IMR-90 (cell line): ENCODE data around the gene ANKRD7. TPM values are rescaled to one million over a fixed set of nuclear protein-coding genes. Genes with fewer than 3 reads are reported as not detected.

ENCODE experiments used
- ATAC-seq: fragments of 200-7000 bp; cut with Tn5 transposase; 2 replicates; pipeline ENCODE4 v1.9.1; 2020; ENCODE audit warnings: low read depth, mild to moderate bottlenecking, moderate library complexity
- BruUV-seq: library from RNA; stranded (reverse); fragments of 400-500 nt; replicated peaks from 2 replicates; lab custom pipeline; 2021; lab: Mats Ljungman, UMichigan
- CTCF ChIA-PET: fragments of 300-600 bp; formaldehyde crosslinking; extraction: SDS; loops from one replicate; lab custom pipeline; 2021; ENCODE audit warnings: antibody characterized with exemption; lab: Yijun Ruan, JAX
- POLR2A ChIA-PET: fragments of 300-600 bp; sonication (Branson Sonifier 250); formaldehyde crosslinking; loops from one replicate; lab custom pipeline; 2022; ENCODE audit warnings: antibody characterized with exemption; ENCODE audit not compliant: unreplicated experiment; lab: Charles Lee
- DNase-seq: peaks from one replicate; pipeline ENCODE4 v3.0.0; 2013
- H2AFZ ChIP-seq: replicated peaks from 2 replicates; pipeline ENCODE3; 2013; ENCODE audit warnings: low read length, mild to moderate bottlenecking; ENCODE audit not compliant: poor library complexity
- H2AK5ac ChIP-seq: 2 replicates; pipeline ENCODE4 v1.6.1; 2013; ENCODE audit warnings: low read depth, low read length, inconsistent platforms
- H2AK9ac ChIP-seq: replicated peaks from 2 replicates; pipeline ENCODE3; 2013; ENCODE audit warnings: mild to moderate bottlenecking, low read depth, low read length, moderate library complexity; ENCODE audit not compliant: poor library complexity
- H2BK120ac ChIP-seq: 2 replicates; pipeline ENCODE4 v1.6.1; 2013; ENCODE audit warnings: low read depth, low read length, inconsistent platforms
- H2BK15ac ChIP-seq: 3 replicates; pipeline ENCODE4 v1.6.1; 2013; ENCODE audit warnings: low read depth, low read length, inconsistent platforms
- H2BK20ac ChIP-seq: 2 replicates; pipeline ENCODE4 v1.6.1; 2013; ENCODE audit warnings: low read depth, mild to moderate bottlenecking, inconsistent platforms, low read length, moderate library complexity
- H2BK5ac ChIP-seq: 2 replicates; pipeline ENCODE4 v1.6.1; 2013; ENCODE audit warnings: mild to moderate bottlenecking, low read depth, low read length, inconsistent platforms; ENCODE audit not compliant: poor library complexity, severe bottlenecking
- H3K14ac ChIP-seq: replicated peaks from 2 replicates; pipeline ENCODE4 v1.6.1; 2013; ENCODE audit warnings: low read depth, low read length, inconsistent platforms
- H3K18ac ChIP-seq: 2 replicates; pipeline ENCODE4 v1.6.1; 2013; ENCODE audit warnings: low read depth, low read length, control low read depth
- H3K23ac ChIP-seq: 2 replicates; pipeline ENCODE4 v1.6.1; 2013; ENCODE audit warnings: low read depth, low read length, inconsistent platforms
- H3K27ac ChIP-seq: 2 replicates; pipeline ENCODE4 v1.5.1; 2013; ENCODE audit warnings: mild to moderate bottlenecking, control low read depth, low read length; ENCODE audit not compliant: insufficient read depth
- H3K27me3 ChIP-seq: 2 replicates; pipeline ENCODE4 v1.6.1; 2013; ENCODE audit warnings: low read length; ENCODE audit not compliant: control insufficient read depth, insufficient read depth
- H3K36me3 ChIP-seq: 2 replicates; pipeline ENCODE4 v1.6.1; 2013; ENCODE audit warnings: low read length, mixed read lengths; ENCODE audit not compliant: control insufficient read depth, insufficient read depth
- H3K4ac ChIP-seq: 2 replicates; pipeline ENCODE4 v1.6.1; 2013; ENCODE audit warnings: low read depth, low read length, inconsistent platforms
- H3K4me1 ChIP-seq: 2 replicates; pipeline ENCODE4 v1.6.1; 2013; ENCODE audit warnings: low read length, mixed read lengths; ENCODE audit not compliant: control insufficient read depth, insufficient read depth
- H3K4me2 ChIP-seq: 2 replicates; pipeline ENCODE4 v1.6.1; 2013; ENCODE audit warnings: low read depth, mild to moderate bottlenecking, control low read depth, low read length, moderate library complexity
- H3K4me3 ChIP-seq: 2 replicates; pipeline ENCODE4 v1.5.1; 2013; ENCODE audit warnings: low read depth, mild to moderate bottlenecking, control low read depth, low read length, moderate library complexity; ENCODE audit not compliant: insufficient read depth
- H3K56ac ChIP-seq: 2 replicates; pipeline ENCODE4 v1.6.1; 2013; ENCODE audit warnings: low read length, inconsistent platforms; ENCODE audit not compliant: insufficient read depth; ENCODE audit errors: extremely low read depth
- H3K79me1 ChIP-seq, 2 experiments: 2 replicates each; pipeline ENCODE4 v1.6.1; 2013; ENCODE audit warnings: low read length in 2 of 2, inconsistent platforms in 1 of 2, low read depth in 1 of 2
- H3K9ac ChIP-seq: 2 replicates; pipeline ENCODE4 v1.6.1; 2013; ENCODE audit warnings: low read depth, low read length, control low read depth
- H3K9me1 ChIP-seq: 2 replicates; pipeline ENCODE4 v1.6.1; 2013; ENCODE audit warnings: low read length, inconsistent platforms; ENCODE audit not compliant: insufficient read depth
- H3K9me3 ChIP-seq: 2 replicates; pipeline ENCODE4 v1.6.1; 2013; ENCODE audit warnings: low read length; ENCODE audit not compliant: control insufficient read depth, insufficient read depth
- H4K20me1 ChIP-seq: 2 replicates; pipeline ENCODE4 v1.6.1; 2013; ENCODE audit warnings: low read length, inconsistent platforms; ENCODE audit not compliant: insufficient read depth
- H4K5ac ChIP-seq: 2 replicates; pipeline ENCODE4 v1.6.1; 2013; ENCODE audit warnings: mild to moderate bottlenecking, low read depth, low read length, control low read depth
- H4K8ac ChIP-seq, 2 experiments: 2 replicates each; pipeline ENCODE4 v1.6.1; 2013; ENCODE audit warnings: low read depth in 2 of 2, low read length in 2 of 2, control low read depth in 1 of 2, inconsistent platforms in 1 of 2
- H4K91ac ChIP-seq: 2 replicates; pipeline ENCODE4 v1.6.1; 2013; ENCODE audit warnings: low read depth, low read length, inconsistent platforms; ENCODE audit not compliant: insufficient read depth
- NFE2L2 ChIP-seq: fragments of 150-350 bp; IDR thresholded peaks from 2 replicates; pipeline ENCODE4 v1.6.1; 2016; ENCODE audit warnings: low read depth, mild to moderate bottlenecking, low read length
- WGBS, 2 experiments: methylation state at CpG; one replicate each; pipeline versions ENCODE4 v1.1.5 to v1.1.7; 2013; ENCODE audit warnings: missing lambda C conversion rate in 2 of 2; ENCODE audit not compliant: insufficient read length in 1 of 2; ENCODE audit errors: extremely low coverage in 2 of 2; 5-methylcytosine and 5-hydroxymethylcytosine counted together
- dilution Hi-C: fragments of 300-500 bp; cut with HindIII; formaldehyde crosslinking; loops from one replicate; pipeline ENCODE4 v1.14.3; 2018; ENCODE audit warnings: low sequenced_read_pairs; ENCODE audit not compliant: unreplicated experiment
- in situ Hi-C: fragments of 300-500 bp; cut with MboI; formaldehyde crosslinking; loops from 3 replicates; pipeline ENCODE4 v1.14.3; 2019; ENCODE audit warnings: low sequenced_read_pairs, inconsistent platforms, mixed read lengths
- intact Hi-C: fragments of 100-400 bp; cut with micrococcal nuclease; formaldehyde crosslinking; loops from 2 replicates; pipeline ENCODE4 v1.10.0; 2022
- polyA plus RNA-seq, 3 experiments: library from polyadenylated mRNA; depleted of rRNA; stranded (reverse); fragments of >200 nt; gene quantifications; 2 replicates each; pipeline ENCODE4 v1.2.3, GENCODE V29; 2012; ENCODE audit warnings: low replicate concordance in 1 of 3
- total RNA-seq: library from RNA; depleted of rRNA; stranded (reverse); fragments of >200 nt; gene quantifications from 2 replicates; pipeline ENCODE4 v1.2.3, GENCODE V29; 2012

The ANKRD7 gene
- total and polyA plus RNA-seq, 2 of the 4 experiments (the other 2 are of a cell fraction): 0.17 to 0.18 TPM

GRCh38 chr7:118218413-118219156 lies 5.9 kb upstream of the ANKRD7 start:
- CTCF ChIA-PET: no interaction called here
- dilution Hi-C loops: no loop called here

More at GRCh38 chr7:118218413-118219156, 5.9 kb upstream of the ANKRD7 start:
- no peaks in the 10 kb centered on the region for H3K4me1 ChIP-seq
- H3K9ac ChIP-seq: no peak overlapping the region
- H3K9me3 ChIP-seq: no peaks in the 10 kb centered on the region
- H4K91ac ChIP-seq: no peak overlapping the region
- H3K23ac ChIP-seq: no peak overlapping the region
- no peak overlapping the region for H2BK5ac ChIP-seq
- H3K9me1 ChIP-seq: peaks cover 3% of the 10 kb centered on the region; the same call in 1 of the 2 replicates
- H3K18ac ChIP-seq: no peak overlapping the region
- H3K14ac ChIP-seq: no peak overlapping the region
- no peak for TF ChIP-seq NFE2L2
- H4K20me1 ChIP-seq: no peaks in the 10 kb centered on the region
- H3K4ac ChIP-seq: no peak overlapping the region
- no peak overlapping the region for H2AK5ac ChIP-seq
- ATAC-seq (no peak), DNase-seq (no peak)
- no peaks in the 10 kb centered on the region for H3K36me3 ChIP-seq
- no peak overlapping the region for H3K27ac ChIP-seq
- H2AFZ ChIP-seq: no peak overlapping the region
- H2BK20ac ChIP-seq: no peak overlapping the region
- H3K79me1 ChIP-seq: no peaks in the 10 kb centered on the region
- 60% methylated on average over 2 of the region's 8 CpGs; no CpG with 5 or more reads in 1 of the 2 experiments for WGBS, 2 experiments
- no peak overlapping the region for H3K4me3 ChIP-seq
- no peak overlapping the region for H2AK9ac ChIP-seq
- H3K4me2 ChIP-seq: no peak overlapping the region
- H4K8ac ChIP-seq: no peak overlapping the region
- intact Hi-C loops: no loop called here
- no peak overlapping the region for H4K5ac ChIP-seq
- POLR2A ChIA-PET: no interaction called here
- in situ Hi-C loops: no loop called here
- no peak overlapping the region for H2BK120ac ChIP-seq
- BruUV-seq: no TSS peak
- no peak overlapping the region for H2BK15ac ChIP-seq
- H3K27me3 ChIP-seq: no peaks in the 10 kb centered on the region; the same call in 1 of the 2 replicates
- H3K56ac ChIP-seq: no peak overlapping the region
